ENCODE data around the gene ETFA.

The ETFA gene

GRCh38 chr15:76195506-76196268 lies 115.6 kb downstream of the ETFA start:
- Histone ChIP-seq H3K36me3 (replicated peaks; ENCODE audit: insufficient read depth, low read length) (no peaks in the 10 kb centered on the region), H3K27me3 (replicated peaks; ENCODE audit: insufficient read depth, low read length) (no peaks in the 10 kb centered on the region), H3K4me3 (ENCODE audit: low read length) (no peak overlapping the region), H4K20me1 (ENCODE audit: insufficient read depth, low read length) (no peaks in the 10 kb centered on the region), H3K9me3 (replicated peaks; ENCODE audit: insufficient read depth, low read length) (no peaks in the 10 kb centered on the region), H3K9ac (ENCODE audit: low read length) (no peak overlapping the region), H3K4me1 (ENCODE audit: low read length) (peaks cover 6% of the 10 kb centered on the region; the same call in 1 of the 2 replicates), H3K79me2 (ENCODE audit: low read length) (no peaks in the 10 kb centered on the region), H3K27ac (ENCODE audit: low read length) (no peak overlapping the region), H3F3A (ENCODE audit: insufficient read depth, low read length) (no peaks in the 10 kb centered on the region), H3K9me2 (replicated peaks; ENCODE audit: insufficient read depth, low read length) (no peaks in the 10 kb centered on the region), H2AFZ (ENCODE audit: low read length) (no peak overlapping the region), H3K4me2 (ENCODE audit: low read depth, low read length) (no peak overlapping the region)
- TF ChIP-seq CTCF (IDR thresholded peaks at IDR 0.05; ENCODE audit: low read length): no peak
- TF ChIP-seq EZH2 (optimal IDR thresholded peaks at IDR 0.05; ENCODE audit: low read depth, low read length): no peak
- TF ChIP-seq EZH2phosphoT487 (IDR thresholded peaks at IDR 0.05; ENCODE audit: low read length): no peak
- DNase-seq: no peak

GRCh38 chr15:76193934-76194333 lies 117.3 kb downstream of the ETFA start:
- Histone ChIP-seq H3K4me2 (ENCODE audit: low read depth, low read length) (no peak overlapping the region), H3K4me1 (ENCODE audit: low read length) (peaks cover 6% of the 10 kb centered on the region; the same call in 1 of the 2 replicates), H2AFZ (ENCODE audit: low read length) (no peak overlapping the region), H4K20me1 (ENCODE audit: insufficient read depth, low read length) (no peaks in the 10 kb centered on the region), H3K9me3 (replicated peaks; ENCODE audit: insufficient read depth, low read length) (no peaks in the 10 kb centered on the region), H3K4me3 (ENCODE audit: low read length) (no peak overlapping the region), H3K27ac (ENCODE audit: low read length) (no peak overlapping the region), H3K36me3 (replicated peaks; ENCODE audit: insufficient read depth, low read length) (no peaks in the 10 kb centered on the region), H3K27me3 (replicated peaks; ENCODE audit: insufficient read depth, low read length) (no peaks in the 10 kb centered on the region), H3F3A (ENCODE audit: insufficient read depth, low read length) (no peaks in the 10 kb centered on the region), H3K79me2 (ENCODE audit: low read length) (no peaks in the 10 kb centered on the region), H3K9ac (ENCODE audit: low read length) (no peak overlapping the region), H3K9me2 (replicated peaks; ENCODE audit: insufficient read depth, low read length) (no peaks in the 10 kb centered on the region)
- DNase-seq: no peak
- no peak for TF ChIP-seq EZH2 (optimal IDR thresholded peaks at IDR 0.05; ENCODE audit: low read depth, low read length)
- no peak for TF ChIP-seq EZH2phosphoT487 (IDR thresholded peaks at IDR 0.05; ENCODE audit: low read length)

GRCh38 chr15:76192715-76193114 lies 118.6 kb downstream of the ETFA start:
- no peaks in the 10 kb centered on the region for H3K9me2 ChIP-seq (replicated peaks; ENCODE audit: insufficient read depth, low read length)
- no peaks in the 10 kb centered on the region for H3K36me3 ChIP-seq (replicated peaks; ENCODE audit: insufficient read depth, low read length)
- no peak for DNase-seq
- H3K27ac ChIP-seq (ENCODE audit: low read length): no peak overlapping the region
- no peaks in the 10 kb centered on the region for H4K20me1 ChIP-seq (ENCODE audit: insufficient read depth, low read length)
- H3F3A ChIP-seq (ENCODE audit: insufficient read depth, low read length): no peaks in the 10 kb centered on the region
- TF ChIP-seq EZH2phosphoT487 (IDR thresholded peaks at IDR 0.05; ENCODE audit: low read length) (no peak), EZH2 (optimal IDR thresholded peaks at IDR 0.05; ENCODE audit: low read depth, low read length) (no peak), CTCF (IDR thresholded peaks at IDR 0.05; ENCODE audit: low read length) (no peak)
- no peak overlapping the region for H2AFZ ChIP-seq (ENCODE audit: low read length)
- no peak overlapping the region for H3K4me2 ChIP-seq (ENCODE audit: low read depth, low read length)
- no peaks in the 10 kb centered on the region for H3K27me3 ChIP-seq (replicated peaks; ENCODE audit: insufficient read depth, low read length)
- H3K4me1 ChIP-seq (ENCODE audit: low read length): peaks cover 6% of the 10 kb centered on the region; the same call in 1 of the 2 replicates
- no peak overlapping the region for H3K9ac ChIP-seq (ENCODE audit: low read length)
- no peaks in the 10 kb centered on the region for H3K79me2 ChIP-seq (ENCODE audit: low read length)
- no peak overlapping the region for H3K4me3 ChIP-seq (ENCODE audit: low read length)
- no peaks in the 10 kb centered on the region for H3K9me3 ChIP-seq (replicated peaks; ENCODE audit: insufficient read depth, low read length)
